Suprapubic skin (tissue), 4 donors: ENCODE data around the gene KHDRBS2. TPM values are rescaled to one million over a fixed set of nuclear protein-coding genes. Genes with fewer than 3 reads are reported as not detected.

ENCODE experiments used
- DNase-seq, 2 donors: peaks; one replicate each; pipeline ENCODE4 v3.0.0-alpha.2; 2019; ENCODE audit warnings: low spot score in 2 of 2
- H3K27ac ChIP-seq: fragments of 200-600 bp; sonication (generic); one replicate; pipeline ENCODE4 v1.5.1; 2019
- H3K27me3 ChIP-seq: fragments of 200-600 bp; sonication (generic); one replicate; pipeline ENCODE4 v1.5.1; 2019
- H3K36me3 ChIP-seq: fragments of 200-600 bp; sonication (generic); one replicate; pipeline ENCODE4 v1.5.1; 2019
- H3K4me1 ChIP-seq: fragments of 200-600 bp; sonication (generic); one replicate; pipeline ENCODE4 v1.5.1; 2019
- H3K4me3 ChIP-seq: fragments of 200-600 bp; sonication (generic); one replicate; pipeline ENCODE4 v1.5.1; 2019; ENCODE audit warnings: mild to moderate bottlenecking
- H3K9me3 ChIP-seq: fragments of 200-600 bp; sonication (generic); one replicate; pipeline ENCODE4 v1.5.1; 2019
- EP300 ChIP-seq: sonication (generic); formaldehyde crosslinking; IDR thresholded peaks from one replicate; pipeline ENCODE4 v1.6.1; 2017; ENCODE audit warnings: antibody characterized with exemption
- POLR2A ChIP-seq, 2 donors: fragments of 450-650 bp; IDR thresholded peaks; one replicate each; pipeline ENCODE4 v1.6.1; 2017; ENCODE audit warnings: antibody characterized with exemption in 2 of 2, mild to moderate bottlenecking in 2 of 2, moderate library complexity in 2 of 2
- POLR2AphosphoS5 ChIP-seq, 3 donors: sonication (generic); formaldehyde crosslinking; IDR thresholded peaks; one replicate each; pipeline ENCODE4 v1.6.1; 2017; ENCODE audit warnings: antibody characterized with exemption in 3 of 3
- WGBS: methylation state at CpG from one replicate; pipeline ENCODE4 v1.1.5; 2018; 5-methylcytosine and 5-hydroxymethylcytosine counted together
- total RNA-seq, 4 donors: library from RNA; depleted of rRNA; stranded (reverse); fragments of >200 nt; gene quantifications; one replicate each; pipeline ENCODE4 v1.1.0, GENCODE V29; 2016
- TF ChIP-seq, protein P1 (sequence below), 2 donors: fragments of 200-600 bp in 1 of 2; fragments of 450-650 bp in 1 of 2; sonication (generic) in 1 of 2; IDR thresholded peaks; one replicate each; pipeline ENCODE4 v1.5.1; 2016 to 2019; ENCODE audit warnings: antibody characterized with exemption in 2 of 2, mild to moderate bottlenecking in 1 of 2, moderate library complexity in 1 of 2

Gene KHDRBS2
- total RNA-seq, 4 donors from 2014 or later: not detected

DNA sequence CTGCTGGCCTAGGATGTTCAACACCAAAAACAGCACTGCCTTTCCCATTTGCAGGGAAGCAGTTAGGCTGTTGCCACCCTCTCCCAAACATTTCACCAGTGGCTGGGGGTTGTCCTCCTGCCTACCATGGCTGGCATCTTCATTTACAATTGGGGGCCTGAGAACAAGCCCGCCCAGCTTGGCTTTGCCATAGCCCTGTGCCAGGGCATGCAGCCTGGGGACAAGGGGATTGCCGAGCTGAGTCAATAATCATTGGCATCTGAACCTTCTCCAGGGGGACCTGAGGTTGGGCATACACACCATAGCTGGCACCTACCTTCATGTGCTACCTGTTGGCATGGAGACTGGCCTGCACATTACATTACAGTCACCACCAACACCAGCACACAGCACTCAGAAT, 345.1 kb downstream of the KHDRBS2 start:
- Histone ChIP-seq H3K4me3 (no peak overlapping the region), H3K27ac (no peak overlapping the region), H3K4me1 (no peaks in the 10 kb centered on the region), H3K36me3 (no peaks in the 10 kb centered on the region), H3K27me3 (no peaks in the 10 kb centered on the region), H3K9me3 (no peaks in the 10 kb centered on the region)
- DNase-seq: no peak
- WGBS: 87% methylated on average over 2 of the region's 2 CpGs
- TF ChIP-seq, protein P1, sequence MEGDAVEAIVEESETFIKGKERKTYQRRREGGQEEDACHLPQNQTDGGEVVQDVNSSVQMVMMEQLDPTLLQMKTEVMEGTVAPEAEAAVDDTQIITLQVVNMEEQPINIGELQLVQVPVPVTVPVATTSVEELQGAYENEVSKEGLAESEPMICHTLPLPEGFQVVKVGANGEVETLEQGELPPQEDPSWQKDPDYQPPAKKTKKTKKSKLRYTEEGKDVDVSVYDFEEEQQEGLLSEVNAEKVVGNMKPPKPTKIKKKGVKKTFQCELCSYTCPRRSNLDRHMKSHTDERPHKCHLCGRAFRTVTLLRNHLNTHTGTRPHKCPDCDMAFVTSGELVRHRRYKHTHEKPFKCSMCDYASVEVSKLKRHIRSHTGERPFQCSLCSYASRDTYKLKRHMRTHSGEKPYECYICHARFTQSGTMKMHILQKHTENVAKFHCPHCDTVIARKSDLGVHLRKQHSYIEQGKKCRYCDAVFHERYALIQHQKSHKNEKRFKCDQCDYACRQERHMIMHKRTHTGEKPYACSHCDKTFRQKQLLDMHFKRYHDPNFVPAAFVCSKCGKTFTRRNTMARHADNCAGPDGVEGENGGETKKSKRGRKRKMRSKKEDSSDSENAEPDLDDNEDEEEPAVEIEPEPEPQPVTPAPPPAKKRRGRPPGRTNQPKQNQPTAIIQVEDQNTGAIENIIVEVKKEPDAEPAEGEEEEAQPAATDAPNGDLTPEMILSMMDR (IDR thresholded peaks at IDR 0.05): no peak
- TF ChIP-seq POLR2A (IDR thresholded peaks at IDR 0.05): no peak

DNA sequence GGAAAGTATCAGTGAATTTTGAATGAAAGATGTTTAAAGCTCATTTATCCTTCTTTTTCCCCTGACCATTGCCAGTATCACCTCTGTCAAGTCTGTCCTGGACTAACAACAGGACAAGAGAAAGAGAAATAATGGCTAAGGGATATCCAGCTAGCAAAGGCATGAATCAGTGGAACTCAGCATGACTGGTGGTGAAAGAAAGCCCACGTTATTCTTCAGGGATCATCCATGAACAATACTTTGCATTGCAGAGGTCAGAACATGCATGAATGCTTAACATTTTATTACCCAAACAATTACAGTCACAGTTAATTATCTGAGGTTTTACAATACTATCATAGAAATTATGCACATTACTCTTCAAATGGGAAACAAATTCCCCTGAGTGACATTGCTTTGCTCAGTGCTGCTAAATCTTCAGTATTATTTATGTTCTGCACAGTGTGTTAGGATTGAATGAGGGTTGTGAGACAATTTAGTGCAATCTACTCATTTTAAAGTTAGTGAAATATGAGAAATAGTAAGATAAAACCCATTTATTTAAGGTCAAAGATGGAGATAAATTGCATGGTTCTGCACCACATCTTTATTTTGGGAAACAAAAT, 350.7 kb downstream of the KHDRBS2 start:
- no peaks in the 10 kb centered on the region for H3K9me3 ChIP-seq
- H3K4me1 ChIP-seq: no peaks in the 10 kb centered on the region
- H3K4me3 ChIP-seq: no peak overlapping the region
- WGBS: 39% methylated on average over 1 of the region's 1 CpG
- TF ChIP-seq EP300 (no peak), POLR2A (IDR thresholded peaks at IDR 0.05) (no peak), POLR2AphosphoS5 (IDR thresholded peaks at IDR 0.05) (no peak)
- TF ChIP-seq, protein P1 (IDR thresholded peaks at IDR 0.05): no peak
- no peaks in the 10 kb centered on the region for H3K36me3 ChIP-seq
- DNase-seq: no peak
- H3K27me3 ChIP-seq: no peaks in the 10 kb centered on the region
- H3K27ac ChIP-seq: no peak overlapping the region

DNA sequence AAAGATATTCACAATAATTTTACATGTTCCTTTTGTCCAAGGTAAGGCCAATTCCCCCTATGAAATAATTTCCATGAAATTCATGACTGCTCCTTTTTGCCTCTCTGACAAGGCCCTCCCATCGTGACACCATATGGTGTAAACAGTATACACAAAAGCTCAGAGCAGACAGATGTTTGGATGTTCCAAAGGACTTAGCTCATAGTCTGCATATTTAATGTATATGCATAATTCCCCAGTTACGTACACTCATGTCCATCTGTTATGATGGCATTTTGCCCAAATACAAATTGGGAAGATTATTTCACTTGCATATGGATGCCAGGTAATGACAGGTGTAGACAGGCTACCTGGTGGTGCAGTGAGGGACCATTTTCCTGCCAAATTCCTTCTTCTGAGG, 376.5 kb downstream of the KHDRBS2 start:
- H3K4me1 ChIP-seq: no peaks in the 10 kb centered on the region
- no peaks in the 10 kb centered on the region for H3K36me3 ChIP-seq
- peaks cover 2% of the 10 kb centered on the region for H3K9me3 ChIP-seq
- no peak overlapping the region for H3K27ac ChIP-seq
- no peak for TF ChIP-seq POLR2A (IDR thresholded peaks at IDR 0.05)
- TF ChIP-seq POLR2AphosphoS5 (IDR thresholded peaks at IDR 0.05): no peak
- TF ChIP-seq, protein P1 (IDR thresholded peaks at IDR 0.05): no peak
- no peak for TF ChIP-seq EP300
- no peak for DNase-seq
- 59% methylated on average over 2 of the region's 2 CpGs for WGBS
- H3K4me3 ChIP-seq: no peak overlapping the region
- H3K27me3 ChIP-seq: no peaks in the 10 kb centered on the region

DNA sequence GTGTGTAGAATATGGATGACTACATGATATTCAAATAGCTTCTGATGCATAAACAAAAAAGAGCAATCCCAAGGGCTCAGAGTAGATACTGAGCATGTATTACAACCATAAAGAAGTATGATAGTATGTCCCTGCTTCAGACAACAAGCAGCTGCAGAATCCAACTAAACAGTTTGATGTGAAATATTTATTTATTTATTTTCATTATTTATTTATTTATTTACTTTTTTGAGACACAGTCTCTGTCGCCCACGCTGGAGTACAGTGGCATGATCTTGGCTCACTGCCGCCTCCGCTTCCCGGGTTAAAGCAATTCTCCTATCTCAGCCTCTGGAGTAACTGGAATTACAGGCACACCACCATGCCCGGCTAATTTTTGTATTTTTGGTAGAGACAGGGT, 384.3 kb downstream of the KHDRBS2 start:
- WGBS: 94% methylated on average over 6 of the region's 6 CpGs
- TF ChIP-seq POLR2A (IDR thresholded peaks at IDR 0.05) (no peak), EP300 (no peak), POLR2AphosphoS5 (IDR thresholded peaks at IDR 0.05) (no peak)
- TF ChIP-seq, protein P1 (IDR thresholded peaks at IDR 0.05): no peak
- no peaks in the 10 kb centered on the region for H3K27me3 ChIP-seq
- no peaks in the 10 kb centered on the region for H3K4me1 ChIP-seq
- no peak overlapping the region for H3K27ac ChIP-seq
- no peak overlapping the region for H3K4me3 ChIP-seq
- DNase-seq: no peak
- H3K9me3 ChIP-seq: no peaks in the 10 kb centered on the region
- no peaks in the 10 kb centered on the region for H3K36me3 ChIP-seq

DNA sequence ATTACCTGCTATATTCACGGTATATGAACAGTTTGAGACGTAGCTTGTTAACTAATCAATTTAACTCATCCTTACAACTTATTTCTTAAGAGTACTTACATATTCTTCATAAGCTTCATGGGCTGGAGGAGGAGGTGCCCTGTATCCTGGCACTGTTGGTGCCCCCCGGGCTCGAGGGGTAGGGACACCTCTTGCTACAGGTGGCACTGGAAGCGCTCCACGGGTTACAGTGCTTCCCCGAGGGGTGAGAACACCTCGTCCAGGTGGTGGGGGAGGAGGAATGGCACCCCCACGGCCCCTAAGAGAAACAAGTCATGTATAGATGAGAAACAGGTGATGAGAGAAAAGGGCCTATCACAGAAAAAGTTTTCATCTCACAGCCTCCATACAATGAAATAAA, 391.5 kb downstream of the KHDRBS2 start:
- Histone ChIP-seq H3K27me3 (no peaks in the 10 kb centered on the region), H3K27ac (no peak overlapping the region), H3K36me3 (no peaks in the 10 kb centered on the region), H3K4me1 (no peaks in the 10 kb centered on the region), H3K4me3 (no peak overlapping the region), H3K9me3 (no peaks in the 10 kb centered on the region)
- TF ChIP-seq POLR2A (IDR thresholded peaks at IDR 0.05): no peak
- TF ChIP-seq, protein P1 (IDR thresholded peaks at IDR 0.05): no peak
- no peak for TF ChIP-seq EP300
- TF ChIP-seq POLR2AphosphoS5 (IDR thresholded peaks at IDR 0.05): no peak
- DNase-seq: no peak
- 80% methylated on average over 9 of the region's 9 CpGs for WGBS
